Renal cortex interstitium (tissue), 11 donors: Measurements from ENCODE around the gene FOXA2. TPM values are rescaled to one million over a fixed set of nuclear protein-coding genes. Genes with fewer than 3 reads are reported as not detected.

Experiments
- DNase-seq, 11 donors: peaks; one replicate each; pipeline ENCODE4 v3.0.0-alpha.2; 2013; ENCODE audit warnings: low read depth in 9 of 11, low spot score in 4 of 11; ENCODE audit errors: extremely low read depth in 1 of 11
- polyA plus RNA-seq, 3 donors: library from polyadenylated mRNA; unstranded; fragments of 120-200 nt; gene quantifications; one replicate each; pipeline ENCODE4 v1.2.1, GENCODE V29; 2013; ENCODE audit not compliant: insufficient read length in 3 of 3

Gene FOXA2
- polyA plus RNA-seq, 3 donors = 0.06 to 0.08 (median 0.07) TPM

- no peak for DNase-seq
Measured at GRCh38 chr20:22585786-22586493, 1.6 kb upstream of the FOXA2 start.

- no peak for DNase-seq
Measured at GRCh38 chr20:22584922-22585785, 782 bp upstream of the FOXA2 start.

DNA sequence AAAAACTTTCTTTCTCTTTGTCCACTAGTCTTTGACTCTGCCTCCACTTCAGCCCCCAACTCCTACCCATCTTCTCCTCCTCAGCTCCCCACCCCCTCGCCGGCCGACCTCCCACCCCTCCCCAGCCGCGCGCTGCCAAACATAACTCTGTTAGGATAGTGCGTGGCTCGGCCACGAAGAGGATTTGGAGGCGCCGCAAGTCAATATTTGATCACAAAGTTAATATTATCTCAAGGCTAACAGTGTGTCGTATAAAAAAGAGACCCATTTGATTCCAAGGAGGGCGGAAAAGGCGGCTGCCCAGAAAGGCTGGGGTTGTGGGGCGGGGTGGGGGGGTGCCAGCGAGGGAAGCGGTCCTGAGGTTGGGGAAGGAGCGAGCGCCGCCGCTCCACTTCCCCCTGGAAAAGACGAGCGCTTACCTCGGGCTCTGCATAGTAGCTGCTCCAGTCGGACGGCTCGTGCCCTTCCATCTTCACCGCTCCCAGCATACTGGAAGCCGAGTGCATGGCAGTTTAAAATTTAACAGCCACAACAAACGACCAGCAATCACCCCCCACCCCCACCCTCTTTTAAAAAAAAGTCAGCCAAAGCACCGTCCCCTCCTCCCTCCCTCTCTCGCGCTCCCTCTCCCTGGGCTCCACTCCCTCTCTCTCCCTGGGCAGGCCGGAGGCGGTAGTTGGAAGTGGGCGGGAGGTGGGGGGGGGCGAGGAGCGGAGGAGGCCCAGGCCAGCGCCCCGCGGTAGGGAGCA, 425 bp downstream of the FOXA2 start:
- DNase-seq = peak in 1 of 11 donors; percentile 28

GRCh38 chr20:22582964-22583772, 1.2 kb downstream of the FOXA2 start:
- no peak for DNase-seq

DNA sequence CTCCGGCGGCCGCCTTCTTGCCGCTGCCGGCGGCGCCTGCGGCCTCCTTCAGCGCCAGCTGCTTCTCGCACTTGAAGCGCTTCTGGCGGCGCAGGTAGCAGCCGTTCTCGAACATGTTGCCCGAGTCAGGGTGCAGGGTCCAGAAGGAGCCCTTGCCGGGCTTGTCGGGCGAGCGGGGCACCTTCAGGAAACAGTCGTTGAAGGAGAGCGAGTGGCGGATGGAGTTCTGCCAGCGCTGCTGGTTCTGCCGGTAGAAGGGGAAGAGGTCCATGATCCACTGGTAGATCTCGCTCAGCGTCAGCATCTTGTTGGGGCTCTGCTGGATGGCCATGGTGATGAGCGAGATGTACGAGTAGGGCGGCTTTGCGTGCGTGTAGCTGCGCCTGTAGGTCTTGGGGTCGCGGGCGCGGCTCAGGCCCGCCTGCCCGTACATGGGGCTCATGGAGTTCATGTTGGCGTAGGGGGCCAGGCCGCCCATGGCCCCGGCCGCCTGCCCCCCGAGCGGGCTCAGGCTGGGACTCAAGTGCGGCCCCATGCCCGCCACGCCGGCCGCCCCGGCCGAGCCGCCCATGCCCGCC, 1.9 kb downstream of the FOXA2 start:
- DNase-seq = no peak

- no peak for DNase-seq
Measured at GRCh38 chr20:22581437-22582385, 2.7 kb downstream of the FOXA2 start.

DNA sequence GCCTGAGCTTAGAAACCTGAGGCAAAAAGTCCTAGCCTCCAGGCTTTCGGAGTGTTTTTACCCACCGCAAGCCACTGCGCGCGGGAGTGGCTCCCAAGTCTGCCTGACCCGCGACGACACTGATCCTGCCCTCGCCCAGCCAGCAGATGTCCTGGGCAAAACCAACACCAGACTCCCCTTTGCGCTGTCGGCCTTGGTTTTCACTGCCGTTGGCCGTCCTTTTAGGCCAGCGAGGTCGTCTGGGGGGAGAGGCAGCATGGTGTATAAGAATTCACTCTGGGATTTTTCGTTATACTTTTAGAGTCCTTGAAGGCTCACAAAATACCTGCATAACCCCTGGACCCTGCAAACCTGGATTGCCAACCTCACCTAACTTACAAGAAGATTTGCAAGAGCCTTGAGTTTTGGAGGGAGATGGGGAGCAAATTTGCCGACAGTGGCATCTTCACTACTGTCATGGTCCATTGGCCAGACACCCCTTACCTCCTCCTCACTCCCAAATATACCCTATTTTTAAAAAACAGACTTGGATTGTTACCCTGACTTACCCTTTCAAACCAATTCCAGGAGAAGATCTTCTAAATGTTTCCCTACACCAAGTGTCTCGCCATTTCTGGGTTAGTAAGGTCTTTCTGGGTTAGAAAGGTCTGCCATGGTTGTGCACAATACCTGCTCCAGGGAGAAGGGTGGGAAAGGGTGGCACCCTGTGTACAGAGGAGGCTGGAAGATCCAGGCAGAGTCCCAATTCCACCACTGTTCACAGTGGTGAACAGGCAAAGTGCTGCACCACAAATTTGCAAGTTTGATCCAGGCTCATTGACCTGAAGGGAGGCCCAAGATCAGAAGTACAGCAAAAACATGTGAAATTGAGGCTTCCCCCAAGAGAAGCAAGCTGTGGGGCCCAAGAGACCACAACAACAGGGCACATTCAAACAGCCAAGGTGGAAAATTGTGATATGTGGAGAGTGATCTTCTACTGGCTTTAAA, 4.4 kb downstream of the FOXA2 start:
- no peak for DNase-seq

- DNase-seq = no peak
Measured at GRCh38 chr20:22579119-22579427, 5.3 kb downstream of the FOXA2 start.

DNA sequence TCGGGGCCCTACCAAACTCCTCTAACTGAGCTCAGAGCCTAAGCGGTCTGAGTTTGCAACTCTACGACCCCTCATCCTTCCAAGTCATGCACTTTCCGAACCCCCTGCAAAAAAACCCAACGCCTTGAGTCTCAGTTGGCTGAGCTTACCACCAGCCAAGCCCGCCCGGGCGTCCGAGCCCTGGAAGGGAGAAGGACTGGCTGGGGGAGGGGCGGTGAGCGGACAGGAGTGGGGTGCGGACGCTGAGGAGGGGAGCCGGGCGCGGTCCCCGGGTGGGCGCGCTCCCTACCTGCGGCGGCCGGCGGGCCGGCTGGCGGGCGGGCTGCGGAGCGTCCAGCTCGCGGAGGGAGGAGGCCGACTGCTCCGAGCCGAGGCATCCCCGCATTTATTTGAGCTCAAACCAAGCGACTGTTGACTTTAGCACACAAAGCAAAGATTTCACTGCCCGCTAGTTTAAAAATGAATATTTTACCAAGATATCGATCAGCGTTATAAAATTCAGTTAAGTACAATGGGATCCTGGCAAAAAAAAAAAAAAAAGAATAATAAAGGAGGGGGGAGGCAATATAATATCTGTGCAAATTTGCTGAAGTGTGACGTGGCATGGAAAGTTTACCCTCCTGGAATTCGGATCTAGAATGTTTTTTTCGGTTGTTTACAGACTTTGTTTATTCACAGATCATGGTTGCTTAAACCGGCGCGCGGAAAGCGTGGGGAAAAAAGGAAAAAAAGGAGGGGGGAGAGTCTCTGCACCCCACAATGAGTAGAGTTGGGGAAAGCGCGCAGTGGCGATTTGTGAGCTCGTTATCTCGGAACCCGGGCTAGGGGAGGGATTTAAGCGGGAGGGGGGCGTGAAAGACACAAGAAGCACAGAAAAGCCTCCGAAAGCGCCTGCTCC, 5.9 kb downstream of the FOXA2 start:
- DNase-seq = no peak

DNA sequence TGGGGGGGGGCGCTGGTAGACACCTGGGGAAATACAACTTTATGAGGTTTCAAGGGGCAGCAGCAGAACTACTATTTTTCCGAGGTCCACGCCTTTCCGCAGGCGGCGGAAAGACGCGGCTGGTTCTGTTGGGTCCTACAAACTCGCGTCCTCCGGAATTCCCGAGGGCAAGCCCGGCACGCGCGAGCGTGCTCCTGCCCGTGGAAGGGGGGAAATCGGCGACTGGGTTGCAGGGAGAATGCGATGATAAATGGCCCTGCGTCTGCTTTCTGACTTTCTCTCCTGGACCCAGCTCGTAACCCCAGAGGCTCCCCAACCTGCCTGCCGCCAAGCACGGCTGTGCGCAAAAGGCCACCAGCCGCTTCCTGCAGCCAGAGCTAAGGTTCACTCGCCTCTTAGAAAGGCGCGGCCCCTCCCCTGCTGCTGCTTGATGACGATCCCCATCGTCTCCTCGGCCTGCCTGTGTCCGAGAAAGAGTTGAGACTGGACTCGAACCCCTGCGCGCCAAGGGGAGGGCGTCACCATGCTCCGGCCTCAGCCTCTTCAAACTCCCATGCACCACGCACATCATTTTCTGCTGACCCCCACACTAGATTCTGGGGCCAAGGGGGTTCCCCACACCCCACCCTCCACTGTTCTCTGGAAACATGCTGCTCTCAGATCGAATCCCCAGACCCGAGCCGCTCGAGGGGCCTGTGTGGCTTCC, 6.7 kb downstream of the FOXA2 start:
- DNase-seq = no peak

- DNase-seq = no peak
Measured at GRCh38 chr20:22576733-22577514, 7.4 kb downstream of the FOXA2 start.

- no peak for DNase-seq
Measured at GRCh38 chr20:22576273-22576672, 8.1 kb downstream of the FOXA2 start.

GRCh38 chr20:22575737-22576136, 8.6 kb downstream of the FOXA2 start:
- DNase-seq = no peak

GRCh38 chr20:22575087-22575721, 9.2 kb downstream of the FOXA2 start:
- no peak for DNase-seq
